ENCODE measurements around the gene DUSP23.

DNA sequence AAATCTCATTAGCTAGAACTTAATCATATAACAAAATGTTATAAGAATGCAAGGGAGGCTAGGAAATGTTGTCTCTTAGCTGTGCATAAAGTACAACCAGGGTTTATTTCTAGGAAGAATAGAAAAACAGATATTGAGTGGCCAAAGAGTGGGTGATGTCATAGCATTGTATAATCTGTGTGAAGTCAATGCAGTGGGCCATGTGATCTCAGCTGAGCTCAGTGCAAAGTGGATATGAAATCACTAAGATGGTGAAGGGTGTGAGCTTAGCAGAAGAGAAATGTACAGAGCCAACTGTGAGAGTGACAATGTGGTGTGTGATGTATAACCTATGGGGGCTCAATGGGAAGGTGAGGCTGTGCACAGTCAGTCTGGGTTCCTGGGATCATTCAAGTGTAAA is 29.7 kb upstream of the DUSP23 start:
- TF ChIP-seq EZH2 (IDR thresholded peaks at IDR 0.05) = no peak
- no peak for TF ChIP-seq FOXP2 (optimal IDR thresholded peaks at IDR 0.05; ENCODE audit: control extremely low read depth, extremely low read length, insufficient read depth)
- TF ChIP-seq POLR2AphosphoS5 (IDR thresholded peaks at IDR 0.05; ENCODE audit: borderline replicate concordance, low read depth, low read length) = no peak

Measured in SK-N-MC (cell line).